IPS-20b (cell line): ENCODE data around the gene RSRC1.

Experiments
- H3K27ac ChIP-seq: one replicate; pipeline ENCODE4 v1.5.1; 2013; ENCODE audit warnings: low read length
- H3K27me3 ChIP-seq: 2 replicates; pipeline ENCODE4 v1.6.1; 2013; ENCODE audit warnings: mild to moderate bottlenecking, low read length, inconsistent platforms; ENCODE audit not compliant: insufficient read depth
- H3K36me3 ChIP-seq: 2 replicates; pipeline ENCODE4 v1.6.1; 2013; ENCODE audit warnings: low read depth, mild to moderate bottlenecking, inconsistent platforms, low read length, moderate library complexity; ENCODE audit not compliant: insufficient read depth
- H3K4me1 ChIP-seq: 2 replicates; pipeline ENCODE4 v1.6.1; 2013; ENCODE audit warnings: mild to moderate bottlenecking, control low read depth, inconsistent platforms, low read length, moderate library complexity; ENCODE audit not compliant: insufficient read depth
- H3K4me3 ChIP-seq: 2 replicates; pipeline ENCODE4 v1.5.1; 2013; ENCODE audit warnings: mild to moderate bottlenecking, low read length, inconsistent platforms
- H3K9ac ChIP-seq: 2 replicates; pipeline ENCODE4 v1.6.1; 2013; ENCODE audit warnings: low read depth, mild to moderate bottlenecking, inconsistent platforms, low read length, moderate library complexity
- H3K9me3 ChIP-seq: 2 replicates; pipeline ENCODE4 v1.6.1; 2013; ENCODE audit warnings: mild to moderate bottlenecking, low read depth, low read length, inconsistent platforms; ENCODE audit not compliant: insufficient read depth

RSRC1 gene

DNA sequence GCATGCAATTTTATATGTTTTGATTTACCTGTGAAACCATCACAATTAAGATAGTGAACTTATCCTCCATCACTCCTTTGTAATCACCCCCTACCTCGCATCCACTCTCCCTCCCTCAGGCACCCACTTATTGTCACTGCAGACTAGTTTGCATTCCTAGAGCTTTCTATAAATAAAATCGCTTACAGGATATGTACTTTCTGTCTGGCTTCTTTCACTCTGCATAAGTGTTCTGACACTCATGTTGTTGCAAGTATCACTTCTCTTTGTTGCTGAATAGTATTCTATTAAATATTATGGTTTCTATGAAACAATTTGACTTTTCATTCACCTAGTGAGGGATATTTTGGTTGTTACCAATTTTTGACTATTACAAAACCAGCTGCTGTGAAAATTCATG is 139.3 kb downstream of the RSRC1 start:
- Histone ChIP-seq H3K9me3 (no peaks in the 10 kb centered on the region), H3K4me3 (no peak overlapping the region), H3K4me1 (no peaks in the 10 kb centered on the region), H3K27me3 (no peaks in the 10 kb centered on the region), H3K27ac (no peak overlapping the region), H3K36me3 (no peaks in the 10 kb centered on the region), H3K9ac (no peak overlapping the region)

DNA sequence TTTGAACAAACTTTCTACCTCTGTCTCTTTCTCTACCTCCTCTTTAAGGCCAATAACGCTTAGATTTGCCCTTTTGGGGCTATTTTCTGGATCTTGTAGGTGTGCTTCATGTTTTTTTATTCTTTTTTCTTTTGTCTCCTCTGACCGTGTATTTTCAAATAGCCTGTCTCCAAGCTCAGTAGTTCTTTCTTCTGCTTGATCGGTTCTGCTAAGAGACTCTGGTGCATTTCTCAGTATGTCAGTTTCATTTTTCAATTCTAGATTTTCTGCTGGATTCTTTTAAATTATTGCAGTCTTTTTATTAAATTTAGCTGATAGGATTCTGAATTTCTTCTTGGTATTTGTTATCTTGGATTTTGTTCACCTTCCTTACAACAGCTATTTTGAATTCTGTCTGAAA is 148.7 kb downstream of the RSRC1 start:
- Histone ChIP-seq H3K4me1 (no peaks in the 10 kb centered on the region), H3K9ac (no peak overlapping the region), H3K4me3 (no peak overlapping the region), H3K9me3 (no peaks in the 10 kb centered on the region), H3K27me3 (no peaks in the 10 kb centered on the region), H3K36me3 (no peaks in the 10 kb centered on the region), H3K27ac (no peak overlapping the region)

DNA sequence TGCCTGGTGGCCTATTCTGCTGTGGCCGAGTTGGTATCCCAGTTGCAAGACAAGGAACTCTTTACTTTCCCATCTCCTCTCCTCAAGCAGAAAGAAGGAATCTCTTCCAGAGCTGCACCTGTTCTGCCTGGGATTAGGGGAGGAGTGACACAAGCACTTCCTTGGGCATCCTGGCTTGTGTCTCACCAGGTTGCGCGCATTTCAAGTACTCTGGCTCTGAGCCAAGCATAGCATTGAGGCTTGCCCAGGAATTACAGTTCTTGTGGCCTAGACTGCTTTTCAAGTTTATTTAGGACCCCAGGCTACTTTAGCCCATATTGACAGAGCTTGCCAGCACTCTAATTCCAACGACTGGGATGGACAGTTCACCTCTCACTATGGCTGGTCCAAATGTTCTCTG is 150.5 kb downstream of the RSRC1 start:
- H3K9ac ChIP-seq = no peak overlapping the region
- no peak overlapping the region for H3K4me3 ChIP-seq
- no peaks in the 10 kb centered on the region for H3K27me3 ChIP-seq
- H3K36me3 ChIP-seq = no peaks in the 10 kb centered on the region
- H3K27ac ChIP-seq = no peak overlapping the region
- H3K9me3 ChIP-seq = 0 out of 2 replicates have a peak, but pooled peaks cover under 1% of the 10 kb centered on the region
- no peaks in the 10 kb centered on the region for H3K4me1 ChIP-seq

DNA sequence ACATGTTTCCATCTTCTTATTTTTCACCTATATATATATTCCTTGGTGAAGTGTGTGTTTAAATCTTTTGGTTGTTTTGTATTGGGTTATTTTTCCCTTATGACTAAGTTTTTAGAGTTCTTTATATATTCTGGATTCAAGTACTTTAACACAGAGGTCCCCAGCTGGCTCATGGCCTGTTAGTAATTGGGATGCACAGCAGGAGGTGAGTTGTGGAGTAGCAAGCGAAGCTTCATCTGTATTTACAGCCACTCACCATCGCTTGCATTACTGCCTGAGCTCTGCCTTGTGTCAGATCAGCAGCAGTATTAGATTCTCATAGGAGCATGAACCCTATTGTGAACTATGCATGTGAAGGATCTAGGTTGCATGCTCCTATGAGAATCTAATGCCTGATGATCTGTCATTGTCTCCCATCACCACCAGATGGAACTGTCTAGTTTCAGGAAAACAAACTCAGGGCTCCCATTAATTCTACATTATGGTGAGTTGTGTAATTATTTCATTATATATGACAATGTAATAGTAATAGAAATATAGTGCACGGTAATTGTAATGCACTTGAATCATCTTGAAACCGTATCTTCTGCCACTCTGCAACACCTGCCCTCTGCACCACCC is 151.6 kb downstream of the RSRC1 start:
- no peaks in the 10 kb centered on the region for H3K27me3 ChIP-seq
- no peak overlapping the region for H3K27ac ChIP-seq
- no peak overlapping the region for H3K4me3 ChIP-seq
- no peaks in the 10 kb centered on the region for H3K4me1 ChIP-seq
- no peaks in the 10 kb centered on the region for H3K36me3 ChIP-seq
- no peak overlapping the region for H3K9ac ChIP-seq
- peaks cover 10% of the 10 kb centered on the region; the same call in 1 of the 2 replicates for H3K9me3 ChIP-seq

DNA sequence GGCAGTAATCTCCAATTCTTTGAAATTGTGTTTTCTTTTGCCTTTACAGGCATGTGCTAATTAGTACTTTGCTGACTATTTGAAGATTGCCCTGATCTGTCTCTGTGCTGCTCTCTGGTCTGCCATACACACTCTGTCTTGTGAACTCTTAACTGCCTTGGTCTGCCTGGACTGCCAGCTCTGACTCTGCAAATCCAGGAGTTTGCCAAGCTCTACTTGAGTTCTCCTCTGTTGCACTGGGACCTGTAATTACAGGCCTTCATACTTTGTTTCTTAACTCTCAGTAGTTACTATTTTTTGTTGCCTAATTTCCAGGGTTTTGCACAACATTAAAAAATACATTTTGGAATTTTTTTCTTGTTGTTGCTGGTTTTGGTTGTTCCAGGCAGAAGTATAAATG is 155.0 kb downstream of the RSRC1 start:
- Histone ChIP-seq H3K36me3 (no peaks in the 10 kb centered on the region), H3K9ac (no peak overlapping the region), H3K4me3 (no peak overlapping the region), H3K4me1 (no peaks in the 10 kb centered on the region), H3K27me3 (no peaks in the 10 kb centered on the region), H3K9me3 (peaks cover 22% of the 10 kb centered on the region), H3K27ac (no peak overlapping the region)

DNA sequence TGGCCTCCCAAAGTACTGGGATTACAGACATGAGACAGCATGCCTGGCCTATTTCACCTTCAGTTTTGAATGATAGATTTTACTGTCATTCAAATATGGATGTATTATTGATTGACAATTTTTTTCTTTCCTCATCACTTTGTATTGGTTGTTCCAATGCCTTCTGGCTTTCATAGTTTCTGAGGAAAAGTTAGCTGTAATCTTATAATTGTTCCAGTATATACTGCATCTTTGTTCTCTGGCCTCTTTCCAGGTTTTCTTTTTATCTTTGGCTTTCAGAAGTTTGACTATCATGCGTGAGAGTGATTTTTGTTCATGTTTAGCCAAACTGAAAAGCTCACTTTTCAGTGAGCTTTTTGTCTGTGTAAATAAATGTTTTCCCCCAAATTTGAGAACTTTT is 157.1 kb downstream of the RSRC1 start:
- Histone ChIP-seq H3K36me3 (no peaks in the 10 kb centered on the region), H3K4me1 (peaks cover 3% of the 10 kb centered on the region; the same call in 1 of the 2 replicates), H3K4me3 (no peak overlapping the region), H3K27me3 (no peaks in the 10 kb centered on the region), H3K9ac (no peak overlapping the region), H3K27ac (no peak overlapping the region), H3K9me3 (peaks cover 22% of the 10 kb centered on the region)

DNA sequence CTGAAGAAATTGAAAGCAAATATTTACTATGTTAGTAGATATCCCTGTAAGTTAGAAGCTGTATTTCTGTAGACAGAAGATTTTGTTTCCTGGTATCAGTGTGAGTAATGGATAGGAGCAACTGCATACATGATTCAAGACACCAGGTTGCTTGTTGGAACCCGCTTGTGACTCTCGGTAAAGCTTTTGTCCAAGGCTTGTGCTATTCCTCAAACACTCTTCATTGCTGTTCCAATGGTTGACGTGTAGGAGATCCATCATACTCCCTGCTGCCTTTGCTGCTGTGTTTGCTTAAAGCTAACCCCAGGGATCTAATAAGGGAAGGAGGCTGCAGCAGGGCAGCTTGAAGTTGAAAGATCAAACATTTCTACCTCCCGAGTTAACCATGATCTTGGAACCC is 160.1 kb downstream of the RSRC1 start:
- Histone ChIP-seq H3K9me3 (peaks cover 22% of the 10 kb centered on the region), H3K9ac (no peak overlapping the region), H3K27me3 (no peaks in the 10 kb centered on the region), H3K4me3 (no peak overlapping the region), H3K4me1 (peaks cover 4% of the 10 kb centered on the region; the same call in 1 of the 2 replicates), H3K36me3 (no peaks in the 10 kb centered on the region), H3K27ac (no peak overlapping the region)

DNA sequence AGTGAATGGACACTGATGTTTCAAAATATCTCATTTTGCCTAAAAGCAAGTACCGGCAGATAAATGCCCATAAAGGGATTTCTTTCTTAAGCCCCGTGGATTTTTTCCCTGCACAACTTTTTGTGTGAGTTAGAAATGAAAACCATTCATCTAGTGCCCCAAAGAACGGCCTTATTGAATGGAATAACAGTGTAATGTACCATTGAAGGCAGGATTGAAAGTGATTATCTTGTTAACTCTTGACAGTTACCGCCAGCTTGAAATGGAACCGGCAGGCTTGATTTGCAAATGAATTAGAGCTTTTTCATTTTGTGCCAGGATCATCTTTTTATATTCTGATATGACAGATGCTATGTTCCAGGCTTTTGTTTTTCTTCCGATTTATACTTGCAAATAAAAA is 162.2 kb downstream of the RSRC1 start:
- Histone ChIP-seq H3K4me1 (peaks cover 4% of the 10 kb centered on the region; the same call in 1 of the 2 replicates), H3K27me3 (no peaks in the 10 kb centered on the region), H3K36me3 (no peaks in the 10 kb centered on the region), H3K27ac (no peak overlapping the region), H3K9me3 (peaks cover 6% of the 10 kb centered on the region), H3K9ac (no peak overlapping the region), H3K4me3 (no peak overlapping the region)

DNA sequence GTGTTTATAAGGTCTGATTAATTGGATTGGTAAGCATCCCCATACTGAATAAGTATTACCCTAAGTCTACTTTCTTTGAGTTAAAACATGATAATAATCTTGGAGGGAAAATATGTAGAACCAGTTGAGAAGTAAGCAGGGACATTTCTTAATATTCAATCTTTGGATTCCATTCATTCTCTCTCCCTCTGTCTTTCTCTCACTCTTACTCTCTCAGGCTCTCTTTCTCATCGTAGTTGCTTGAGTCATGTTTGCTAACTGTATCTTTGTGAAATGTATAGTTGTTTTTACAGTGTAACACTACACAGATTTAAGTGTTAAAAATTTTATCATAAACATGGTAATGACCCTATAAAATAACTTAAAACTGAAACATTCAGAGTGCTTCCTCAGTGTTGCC is 163.8 kb downstream of the RSRC1 start:
- H3K9ac ChIP-seq = no peak overlapping the region
- peaks cover 4% of the 10 kb centered on the region; the same call in 1 of the 2 replicates for H3K4me1 ChIP-seq
- H3K36me3 ChIP-seq = no peaks in the 10 kb centered on the region
- H3K27me3 ChIP-seq = no peaks in the 10 kb centered on the region
- H3K4me3 ChIP-seq = no peak overlapping the region
- no peak overlapping the region for H3K27ac ChIP-seq
- no peaks in the 10 kb centered on the region for H3K9me3 ChIP-seq

DNA sequence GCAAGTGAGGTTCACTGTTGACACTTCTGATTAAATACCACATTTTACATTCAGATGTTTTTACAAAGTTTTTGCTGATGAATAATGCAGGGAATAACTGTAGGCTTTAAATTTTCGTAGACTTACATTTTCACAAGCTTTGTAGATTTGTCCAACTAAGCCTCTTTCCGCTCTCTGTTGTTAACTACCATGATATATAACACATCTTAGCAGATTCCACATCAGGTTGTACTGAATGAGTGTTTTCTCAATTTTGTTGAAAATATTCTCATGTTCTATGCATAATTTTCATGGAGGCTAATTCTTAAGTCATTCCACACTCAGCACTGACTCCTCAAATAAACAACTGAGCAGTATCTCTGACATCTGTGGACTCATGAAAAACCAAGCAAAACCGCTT is 168.3 kb downstream of the RSRC1 start:
- Histone ChIP-seq H3K9me3 (no peaks in the 10 kb centered on the region), H3K4me3 (no peak overlapping the region), H3K4me1 (no peaks in the 10 kb centered on the region), H3K9ac (no peak overlapping the region), H3K27me3 (no peaks in the 10 kb centered on the region), H3K27ac (no peak overlapping the region), H3K36me3 (no peaks in the 10 kb centered on the region)

DNA sequence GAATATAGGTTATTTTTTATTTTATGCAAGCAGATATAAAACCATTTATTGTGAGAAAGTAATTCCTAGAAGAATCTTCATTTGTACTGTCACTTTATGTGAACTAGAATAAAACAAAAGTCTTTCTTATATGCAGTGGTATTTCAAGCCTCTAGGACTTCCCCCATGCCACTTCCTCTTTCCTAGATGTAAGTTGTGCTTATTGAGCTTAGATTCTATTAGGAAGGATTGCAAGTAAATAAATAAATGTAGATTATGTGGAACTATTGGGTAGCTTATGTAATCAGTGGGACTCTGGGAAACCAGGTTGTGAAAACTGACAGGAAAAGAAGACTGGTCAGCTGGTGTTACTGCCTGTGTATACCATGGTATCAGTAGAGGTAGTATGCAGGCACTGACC is 169.7 kb downstream of the RSRC1 start:
- Histone ChIP-seq H3K9ac (no peak overlapping the region), H3K27me3 (no peaks in the 10 kb centered on the region), H3K36me3 (no peaks in the 10 kb centered on the region), H3K4me1 (no peaks in the 10 kb centered on the region), H3K9me3 (no peaks in the 10 kb centered on the region), H3K27ac (no peak overlapping the region), H3K4me3 (no peak overlapping the region)

DNA sequence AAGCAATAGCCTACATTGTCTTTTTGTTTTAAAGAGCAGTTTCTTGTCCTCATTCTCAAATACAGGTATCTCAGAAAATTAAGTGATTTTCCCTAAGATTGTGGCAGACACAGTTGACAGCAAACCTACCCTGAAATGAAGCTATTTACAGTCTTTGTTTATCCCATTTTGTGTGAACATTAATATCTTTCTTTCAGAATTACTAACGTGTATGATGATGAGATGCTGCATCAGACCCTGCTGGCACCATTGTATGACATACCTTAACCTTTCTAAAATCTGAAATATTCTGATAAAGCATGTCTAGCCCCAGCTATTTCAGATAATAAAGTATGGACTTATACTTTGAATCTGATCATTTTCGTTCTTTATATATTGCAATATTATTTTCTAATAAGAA is 185.9 kb downstream of the RSRC1 start:
- Histone ChIP-seq H3K27ac (no peak overlapping the region), H3K36me3 (no peaks in the 10 kb centered on the region), H3K9me3 (no peaks in the 10 kb centered on the region; the same call in 1 of the 2 replicates), H3K9ac (no peak overlapping the region), H3K4me1 (no peaks in the 10 kb centered on the region), H3K4me3 (no peak overlapping the region), H3K27me3 (no peaks in the 10 kb centered on the region)
